Endothelial cell (in vitro differentiated cells): ENCODE data around the gene TENM4. TPM values are rescaled to one million over a fixed set of nuclear protein-coding genes. Genes with fewer than 3 reads are reported as not detected.

Experiments
- DNase-seq: peaks from one replicate; pipeline ENCODE4 v3.0.0; 2021; ENCODE audit warnings: low spot score
- H3K27ac Mint-ChIP-seq: one replicate; pipeline ENCODE4 v1.8.0; 2021; ENCODE audit warnings: mixed read lengths, inconsistent platforms; ENCODE audit not compliant: unreplicated experiment
- H3K27me3 Mint-ChIP-seq: one replicate; pipeline ENCODE4 v1.8.0; 2021; ENCODE audit warnings: mild to moderate bottlenecking, moderate library complexity, mixed read lengths, inconsistent platforms; ENCODE audit not compliant: unreplicated experiment
- H3K36me3 Mint-ChIP-seq: one replicate; pipeline ENCODE4 v1.8.0; 2021; ENCODE audit warnings: mild to moderate bottlenecking, low read depth, mixed read lengths, inconsistent platforms; ENCODE audit not compliant: unreplicated experiment
- H3K4me1 Mint-ChIP-seq: one replicate; pipeline ENCODE4 v1.8.0; 2021; ENCODE audit warnings: mild to moderate bottlenecking, mixed read lengths, inconsistent platforms; ENCODE audit not compliant: unreplicated experiment
- H3K4me3 Mint-ChIP-seq: one replicate; pipeline ENCODE4 v1.8.0; 2021; ENCODE audit warnings: mild to moderate bottlenecking, mixed read lengths, inconsistent platforms; ENCODE audit not compliant: unreplicated experiment
- H3K9me3 Mint-ChIP-seq: one replicate; pipeline ENCODE4 v1.8.0; 2021; ENCODE audit warnings: mixed read lengths, inconsistent platforms; ENCODE audit not compliant: unreplicated experiment
- CTCF ChIP-seq: fragments of 200-600 bp; sonication (generic); IDR thresholded peaks from one replicate; pipeline ENCODE4 v1.5.0; 2021; ENCODE audit warnings: antibody characterized with exemption; ENCODE audit not compliant: unreplicated experiment
- total RNA-seq: library from RNA; stranded (reverse); fragmentation: NEBNext Ultra II Directional; extraction: Animal tissue kit (Norgen Biotek cat#: 25700); gene quantifications from one replicate; pipeline ENCODE4 v1.2.1, GENCODE V29; 2021; ENCODE audit not compliant: unreplicated experiment

Gene TENM4
- total RNA-seq, 1 donor from 2014 or later = 1.8 TPM

GRCh38 chr11:79423736-79424135 lies 17.1 kb downstream of the TENM4 start:
- Mint-ChIP-seq H3K36me3 (no peaks in the 10 kb centered on the region), H3K9me3 (no peaks in the 10 kb centered on the region), H3K27me3 (no peaks in the 10 kb centered on the region), H3K4me1 (no peaks in the 10 kb centered on the region), H3K27ac (no peak overlapping the region), H3K4me3 (no peak overlapping the region)
- no peak for TF ChIP-seq CTCF
- no peak for DNase-seq

- Mint-ChIP-seq H3K4me3 (no peak overlapping the region), H3K4me1 (no peaks in the 10 kb centered on the region), H3K36me3 (no peaks in the 10 kb centered on the region), H3K27ac (no peak overlapping the region), H3K9me3 (no peaks in the 10 kb centered on the region), H3K27me3 (no peaks in the 10 kb centered on the region)
- no peak for TF ChIP-seq CTCF
- DNase-seq = no peak
Observed at GRCh38 chr11:79422866-79423265, 18.0 kb downstream of the TENM4 start.

- no peaks in the 10 kb centered on the region for H3K9me3 Mint-ChIP-seq
- H3K4me3 Mint-ChIP-seq = no peak overlapping the region
- H3K27me3 Mint-ChIP-seq = no peaks in the 10 kb centered on the region
- TF ChIP-seq CTCF = no peak
- DNase-seq = no peak
- H3K4me1 Mint-ChIP-seq = no peaks in the 10 kb centered on the region
- H3K36me3 Mint-ChIP-seq = no peaks in the 10 kb centered on the region
- no peak overlapping the region for H3K27ac Mint-ChIP-seq
Observed at GRCh38 chr11:79421820-79422219, 19.0 kb downstream of the TENM4 start.

- no peak for TF ChIP-seq CTCF
- no peak for DNase-seq
- no peak overlapping the region for H3K27ac Mint-ChIP-seq
- no peaks in the 10 kb centered on the region for H3K27me3 Mint-ChIP-seq
- no peaks in the 10 kb centered on the region for H3K36me3 Mint-ChIP-seq
- no peak overlapping the region for H3K4me3 Mint-ChIP-seq
- no peaks in the 10 kb centered on the region for H3K9me3 Mint-ChIP-seq
- H3K4me1 Mint-ChIP-seq = no peaks in the 10 kb centered on the region
Observed at GRCh38 chr11:79419120-79419519, 21.7 kb downstream of the TENM4 start.

GRCh38 chr11:79418241-79418640 lies 22.6 kb downstream of the TENM4 start:
- Mint-ChIP-seq H3K27me3 (no peaks in the 10 kb centered on the region), H3K36me3 (no peaks in the 10 kb centered on the region), H3K27ac (no peak overlapping the region), H3K4me3 (no peak overlapping the region), H3K4me1 (no peaks in the 10 kb centered on the region), H3K9me3 (no peaks in the 10 kb centered on the region)
- no peak for TF ChIP-seq CTCF
- no peak for DNase-seq
